ENCODE results near the gene RTL1. TPM values are rescaled to one million over a fixed set of nuclear protein-coding genes. Genes with fewer than 3 reads are reported as not detected.

RTL1 gene
- total and polyA plus RNA-seq, 2 of the 13 experiments (the other 11 are each of a cell fraction or from before 2014, with no cell fraction given), result not detected

DNA sequence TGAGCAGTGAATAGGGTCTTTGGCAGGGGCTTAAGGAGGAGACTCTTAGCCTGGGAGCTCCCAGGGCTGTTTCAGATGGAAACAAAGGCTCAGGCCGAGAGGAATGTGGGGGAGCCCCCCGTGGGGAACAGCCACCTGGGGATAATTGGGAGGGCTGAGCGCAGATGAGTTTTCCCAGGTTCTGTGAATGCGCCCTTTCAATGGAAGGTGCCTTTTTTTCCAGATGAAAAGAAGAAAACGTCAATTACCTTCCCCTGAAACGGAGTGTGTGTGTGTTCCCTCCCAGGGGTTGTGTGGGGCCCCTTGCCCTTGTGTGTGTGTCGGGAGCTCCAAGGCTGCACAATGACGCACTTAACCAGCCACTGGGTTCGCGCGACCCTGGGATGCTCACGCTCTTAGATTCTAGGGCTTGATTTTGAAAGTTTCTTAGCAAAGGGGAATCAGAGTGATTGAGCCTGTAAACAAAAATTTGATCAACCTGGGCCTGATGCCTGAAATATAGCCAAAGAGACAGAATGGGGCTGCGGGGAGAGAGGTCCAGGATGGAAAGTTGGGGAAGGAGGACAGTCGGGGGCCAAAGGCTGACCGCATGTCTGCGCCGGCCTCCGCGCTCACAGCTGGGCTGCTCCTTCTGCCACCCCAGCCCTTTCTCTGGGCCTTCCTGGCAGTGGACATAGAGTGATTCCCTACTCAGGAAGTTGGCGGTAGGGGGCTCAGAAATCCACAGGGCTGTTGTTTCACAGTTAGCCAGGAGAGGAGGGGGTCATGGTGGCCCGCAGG, 63.0 kb downstream of the RTL1 start (continued):
- no peak for TF ChIP-seq ZNF629 (CRISPR knock-in tag; conservative IDR thresholded peaks at IDR 0.05)
- TF ChIP-seq, protein P1, sequence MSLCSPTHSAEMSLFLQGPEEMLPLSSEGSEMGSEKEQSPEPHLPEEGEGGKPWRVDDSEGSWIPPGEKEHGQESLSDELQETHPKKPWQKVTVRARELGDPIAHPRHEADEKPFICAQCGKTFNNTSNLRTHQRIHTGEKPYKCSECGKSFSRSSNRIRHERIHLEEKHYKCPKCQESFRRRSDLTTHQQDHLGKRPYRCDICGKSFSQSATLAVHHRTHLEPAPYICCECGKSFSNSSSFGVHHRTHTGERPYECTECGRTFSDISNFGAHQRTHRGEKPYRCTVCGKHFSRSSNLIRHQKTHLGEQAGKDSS (CRISPR knock-in tag; IDR thresholded peaks at IDR 0.05; ENCODE audit: borderline replicate concordance, low read depth), result 0 out of 2 replicates have a peak, but pooled peaks have one; percentile 23
- TF ChIP-seq, protein P2, sequence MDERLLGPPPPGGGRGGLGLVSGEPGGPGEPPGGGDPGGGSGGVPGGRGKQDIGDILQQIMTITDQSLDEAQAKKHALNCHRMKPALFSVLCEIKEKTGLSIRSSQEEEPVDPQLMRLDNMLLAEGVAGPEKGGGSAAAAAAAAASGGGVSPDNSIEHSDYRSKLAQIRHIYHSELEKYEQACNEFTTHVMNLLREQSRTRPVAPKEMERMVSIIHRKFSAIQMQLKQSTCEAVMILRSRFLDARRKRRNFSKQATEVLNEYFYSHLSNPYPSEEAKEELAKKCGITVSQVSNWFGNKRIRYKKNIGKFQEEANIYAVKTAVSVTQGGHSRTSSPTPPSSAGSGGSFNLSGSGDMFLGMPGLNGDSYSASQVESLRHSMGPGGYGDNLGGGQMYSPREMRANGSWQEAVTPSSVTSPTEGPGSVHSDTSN (CRISPR knock-in tag; IDR thresholded peaks at IDR 0.05), result no peak
- TF ChIP-seq ZNF20 (CRISPR knock-in tag; IDR thresholded peaks at IDR 0.05), result no peak
- TF ChIP-seq ZNF678 (CRISPR knock-in tag; IDR thresholded peaks at IDR 0.05), result no peak
- TF ChIP-seq ZBTB38 (CRISPR knock-in tag; IDR thresholded peaks at IDR 0.05), result peak; percentile 69; the same call in 1 of the 2 replicates
- TF ChIP-seq ASH2L (IDR thresholded peaks at IDR 0.05; ENCODE audit: insufficient read length, low read depth, low read length), result no peak
- no peak for TF ChIP-seq CBX5 (CRISPR knock-in tag; IDR thresholded peaks at IDR 0.05; ENCODE audit: borderline replicate concordance)
- TF ChIP-seq ZNF296 (CRISPR knock-in tag; conservative IDR thresholded peaks at IDR 0.05), result no peak
- TF ChIP-seq, protein P3, sequence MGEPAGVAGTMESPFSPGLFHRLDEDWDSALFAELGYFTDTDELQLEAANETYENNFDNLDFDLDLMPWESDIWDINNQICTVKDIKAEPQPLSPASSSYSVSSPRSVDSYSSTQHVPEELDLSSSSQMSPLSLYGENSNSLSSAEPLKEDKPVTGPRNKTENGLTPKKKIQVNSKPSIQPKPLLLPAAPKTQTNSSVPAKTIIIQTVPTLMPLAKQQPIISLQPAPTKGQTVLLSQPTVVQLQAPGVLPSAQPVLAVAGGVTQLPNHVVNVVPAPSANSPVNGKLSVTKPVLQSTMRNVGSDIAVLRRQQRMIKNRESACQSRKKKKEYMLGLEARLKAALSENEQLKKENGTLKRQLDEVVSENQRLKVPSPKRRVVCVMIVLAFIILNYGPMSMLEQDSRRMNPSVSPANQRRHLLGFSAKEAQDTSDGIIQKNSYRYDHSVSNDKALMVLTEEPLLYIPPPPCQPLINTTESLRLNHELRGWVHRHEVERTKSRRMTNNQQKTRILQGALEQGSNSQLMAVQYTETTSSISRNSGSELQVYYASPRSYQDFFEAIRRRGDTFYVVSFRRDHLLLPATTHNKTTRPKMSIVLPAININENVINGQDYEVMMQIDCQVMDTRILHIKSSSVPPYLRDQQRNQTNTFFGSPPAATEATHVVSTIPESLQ (CRISPR knock-in tag; conservative IDR thresholded peaks at IDR 0.05), result no peak
- TF ChIP-seq, protein P4, sequence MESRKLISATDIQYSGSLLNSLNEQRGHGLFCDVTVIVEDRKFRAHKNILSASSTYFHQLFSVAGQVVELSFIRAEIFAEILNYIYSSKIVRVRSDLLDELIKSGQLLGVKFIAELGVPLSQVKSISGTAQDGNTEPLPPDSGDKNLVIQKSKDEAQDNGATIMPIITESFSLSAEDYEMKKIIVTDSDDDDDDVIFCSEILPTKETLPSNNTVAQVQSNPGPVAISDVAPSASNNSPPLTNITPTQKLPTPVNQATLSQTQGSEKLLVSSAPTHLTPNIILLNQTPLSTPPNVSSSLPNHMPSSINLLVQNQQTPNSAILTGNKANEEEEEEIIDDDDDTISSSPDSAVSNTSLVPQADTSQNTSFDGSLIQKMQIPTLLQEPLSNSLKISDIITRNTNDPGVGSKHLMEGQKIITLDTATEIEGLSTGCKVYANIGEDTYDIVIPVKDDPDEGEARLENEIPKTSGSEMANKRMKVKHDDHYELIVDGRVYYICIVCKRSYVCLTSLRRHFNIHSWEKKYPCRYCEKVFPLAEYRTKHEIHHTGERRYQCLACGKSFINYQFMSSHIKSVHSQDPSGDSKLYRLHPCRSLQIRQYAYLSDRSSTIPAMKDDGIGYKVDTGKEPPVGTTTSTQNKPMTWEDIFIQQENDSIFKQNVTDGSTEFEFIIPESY (CRISPR knock-in tag; IDR thresholded peaks at IDR 0.05), result peak; percentile 28
- TF ChIP-seq KDM5B (CRISPR knock-in tag; IDR thresholded peaks at IDR 0.05; ENCODE audit: borderline replicate concordance), result 0 out of 2 replicates have a peak, but pooled peaks have one; percentile 9
- TF ChIP-seq ZNF136 (CRISPR knock-in tag; IDR thresholded peaks at IDR 0.05; ENCODE audit: low read depth), result no peak
- no peak for TF ChIP-seq ZSCAN29 (CRISPR knock-in tag; conservative IDR thresholded peaks at IDR 0.05)
- no peak for TF ChIP-seq HNRNPH1 (optimal IDR thresholded peaks at IDR 0.05; ENCODE audit: low read depth, low read length)
- no peak for TF ChIP-seq ZNF317 (CRISPR knock-in tag; IDR thresholded peaks at IDR 0.05)
- TF ChIP-seq HOXD1 (CRISPR knock-in tag; IDR thresholded peaks at IDR 0.05), result no peak
- TF ChIP-seq NFE2L1 (CRISPR knock-in tag; IDR thresholded peaks at IDR 0.05; ENCODE audit: borderline replicate concordance), result no peak
- TF ChIP-seq, protein P5, sequence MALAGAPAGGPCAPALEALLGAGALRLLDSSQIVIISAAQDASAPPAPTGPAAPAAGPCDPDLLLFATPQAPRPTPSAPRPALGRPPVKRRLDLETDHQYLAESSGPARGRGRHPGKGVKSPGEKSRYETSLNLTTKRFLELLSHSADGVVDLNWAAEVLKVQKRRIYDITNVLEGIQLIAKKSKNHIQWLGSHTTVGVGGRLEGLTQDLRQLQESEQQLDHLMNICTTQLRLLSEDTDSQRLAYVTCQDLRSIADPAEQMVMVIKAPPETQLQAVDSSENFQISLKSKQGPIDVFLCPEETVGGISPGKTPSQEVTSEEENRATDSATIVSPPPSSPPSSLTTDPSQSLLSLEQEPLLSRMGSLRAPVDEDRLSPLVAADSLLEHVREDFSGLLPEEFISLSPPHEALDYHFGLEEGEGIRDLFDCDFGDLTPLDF (CRISPR knock-in tag; IDR thresholded peaks at IDR 0.05), result no peak
